Calu3 (cell line): ENCODE measurements around the gene RXFP2. TPM values are rescaled to one million over a fixed set of nuclear protein-coding genes. Genes with fewer than 3 reads are reported as not detected.

Source experiments
- BruUV-seq: library from RNA; stranded (reverse); fragments of 400-500 nt; replicated peaks from 2 replicates; lab custom pipeline; 2021; lab: Mats Ljungman, UMichigan
- CTCF ChIA-PET: fragments of 300-600 bp; sonication (Branson Sonifier 250); formaldehyde crosslinking; loops from one replicate; lab custom pipeline; 2022; ENCODE audit warnings: antibody characterized with exemption; lab: Charles Lee
- DNase-seq: peaks from one replicate; pipeline ENCODE4 v3.0.0; 2022
- H3K27ac Mint-ChIP-seq: one replicate; pipeline ENCODE4 v1.8.0; 2022; ENCODE audit warnings: mixed read lengths; ENCODE audit not compliant: unreplicated experiment
- H3K27me3 Mint-ChIP-seq: one replicate; pipeline ENCODE4 v1.8.0; 2022; ENCODE audit warnings: mixed read lengths; ENCODE audit not compliant: unreplicated experiment
- H3K36me3 Mint-ChIP-seq: one replicate; pipeline ENCODE4 v1.8.0; 2022; ENCODE audit warnings: mild to moderate bottlenecking, moderate library complexity, mixed read lengths; ENCODE audit not compliant: insufficient read depth, unreplicated experiment
- H3K4me1 Mint-ChIP-seq: one replicate; pipeline ENCODE4 v1.8.0; 2022; ENCODE audit warnings: mild to moderate bottlenecking, low read depth, mixed read lengths; ENCODE audit not compliant: unreplicated experiment
- H3K4me3 Mint-ChIP-seq: one replicate; pipeline ENCODE4 v1.8.0; 2022; ENCODE audit warnings: mild to moderate bottlenecking, low read depth, moderate library complexity, mixed read lengths; ENCODE audit not compliant: unreplicated experiment
- H3K9me3 Mint-ChIP-seq: one replicate; pipeline ENCODE4 v1.8.0; 2022; ENCODE audit warnings: low read depth, mixed read lengths; ENCODE audit not compliant: unreplicated experiment
- intact Hi-C: fragments of 100-400 bp; cut with micrococcal nuclease; formaldehyde crosslinking; loops from one replicate; pipeline ENCODE4 v1.10.0; 2022; ENCODE audit not compliant: unreplicated experiment
- total RNA-seq: library from RNA; stranded (reverse); gene quantifications from 2 replicates; pipeline ENCODE4 v1.2.3, GENCODE V29; 2022
- TF ChIP-seq, protein P1 (sequence below): fragments of 200-600 bp; IDR thresholded peaks from one replicate; pipeline ENCODE4 v1.8.0; 2022; ENCODE audit warnings: antibody characterized with exemption; ENCODE audit not compliant: unreplicated experiment

Gene RXFP2
- total RNA-seq, 1 experiment from 2014 or later, result not detected

DNA sequence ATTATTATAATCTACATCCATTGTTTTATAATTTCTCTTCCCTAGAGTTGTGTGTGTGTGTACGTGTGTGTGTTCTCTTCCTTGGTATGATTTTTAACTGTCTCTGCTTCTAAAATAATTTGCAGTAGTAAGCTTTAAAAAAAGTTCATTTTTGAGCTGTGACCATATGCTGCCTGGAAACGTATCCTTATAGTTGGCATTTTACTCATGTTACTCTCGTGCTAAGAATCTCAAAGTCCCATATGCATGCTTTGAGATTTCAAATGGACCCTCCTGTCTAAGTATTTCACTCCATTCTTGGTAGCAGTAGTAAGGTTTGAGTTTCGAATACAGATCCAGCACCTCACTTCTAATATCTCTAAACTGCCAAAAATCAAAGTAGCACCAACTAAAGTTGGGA, 109.9 kb downstream of the RXFP2 start:
- peaks cover 26% of the 10 kb centered on the region for H3K27me3 Mint-ChIP-seq
- H3K36me3 Mint-ChIP-seq, result peaks cover 5% of the 10 kb centered on the region
- no peak overlapping the region for H3K27ac Mint-ChIP-seq
- H3K4me1 Mint-ChIP-seq, result no peaks in the 10 kb centered on the region
- no TSS peak for BruUV-seq
- CTCF ChIA-PET, result no interaction called here
- no peak overlapping the region for H3K4me3 Mint-ChIP-seq
- TF ChIP-seq, protein P1, sequence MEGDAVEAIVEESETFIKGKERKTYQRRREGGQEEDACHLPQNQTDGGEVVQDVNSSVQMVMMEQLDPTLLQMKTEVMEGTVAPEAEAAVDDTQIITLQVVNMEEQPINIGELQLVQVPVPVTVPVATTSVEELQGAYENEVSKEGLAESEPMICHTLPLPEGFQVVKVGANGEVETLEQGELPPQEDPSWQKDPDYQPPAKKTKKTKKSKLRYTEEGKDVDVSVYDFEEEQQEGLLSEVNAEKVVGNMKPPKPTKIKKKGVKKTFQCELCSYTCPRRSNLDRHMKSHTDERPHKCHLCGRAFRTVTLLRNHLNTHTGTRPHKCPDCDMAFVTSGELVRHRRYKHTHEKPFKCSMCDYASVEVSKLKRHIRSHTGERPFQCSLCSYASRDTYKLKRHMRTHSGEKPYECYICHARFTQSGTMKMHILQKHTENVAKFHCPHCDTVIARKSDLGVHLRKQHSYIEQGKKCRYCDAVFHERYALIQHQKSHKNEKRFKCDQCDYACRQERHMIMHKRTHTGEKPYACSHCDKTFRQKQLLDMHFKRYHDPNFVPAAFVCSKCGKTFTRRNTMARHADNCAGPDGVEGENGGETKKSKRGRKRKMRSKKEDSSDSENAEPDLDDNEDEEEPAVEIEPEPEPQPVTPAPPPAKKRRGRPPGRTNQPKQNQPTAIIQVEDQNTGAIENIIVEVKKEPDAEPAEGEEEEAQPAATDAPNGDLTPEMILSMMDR, result no peak
- H3K9me3 Mint-ChIP-seq, result no peaks in the 10 kb centered on the region
- intact Hi-C loops, result no loop called here
- DNase-seq, result no peak

DNA sequence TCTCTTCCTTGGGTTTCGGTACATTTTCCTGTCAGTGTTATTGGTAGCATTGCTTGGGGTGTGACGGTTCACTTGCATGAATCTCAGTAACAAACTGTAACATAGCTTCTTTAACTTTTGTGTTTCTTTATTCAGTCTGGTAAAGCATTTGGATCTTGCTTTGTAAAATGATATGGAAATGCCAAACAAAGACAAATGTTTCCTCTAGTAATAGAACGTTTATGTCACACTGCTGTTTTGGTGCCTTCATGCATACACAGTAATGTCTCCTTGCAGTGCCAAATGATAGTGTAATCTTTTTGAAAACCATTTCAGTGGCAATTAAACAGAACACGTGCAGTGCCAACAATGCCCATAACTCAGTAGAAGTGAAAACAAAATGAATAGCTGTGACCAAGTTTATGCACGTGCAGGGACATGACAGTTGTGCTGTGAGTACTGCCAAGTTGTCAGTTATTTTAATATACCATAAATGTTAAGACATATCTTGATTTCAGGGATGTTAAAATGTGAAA, 110.8 kb downstream of the RXFP2 start:
- no TSS peak for BruUV-seq
- CTCF ChIA-PET, result no interaction called here
- Mint-ChIP-seq H3K36me3 (peaks cover 5% of the 10 kb centered on the region), H3K27me3 (peaks cover 26% of the 10 kb centered on the region), H3K4me1 (no peaks in the 10 kb centered on the region), H3K27ac (no peak overlapping the region), H3K9me3 (no peaks in the 10 kb centered on the region), H3K4me3 (no peak overlapping the region)
- intact Hi-C loops, result no loop called here
- no peak for DNase-seq
- TF ChIP-seq, protein P1, result no peak

DNA sequence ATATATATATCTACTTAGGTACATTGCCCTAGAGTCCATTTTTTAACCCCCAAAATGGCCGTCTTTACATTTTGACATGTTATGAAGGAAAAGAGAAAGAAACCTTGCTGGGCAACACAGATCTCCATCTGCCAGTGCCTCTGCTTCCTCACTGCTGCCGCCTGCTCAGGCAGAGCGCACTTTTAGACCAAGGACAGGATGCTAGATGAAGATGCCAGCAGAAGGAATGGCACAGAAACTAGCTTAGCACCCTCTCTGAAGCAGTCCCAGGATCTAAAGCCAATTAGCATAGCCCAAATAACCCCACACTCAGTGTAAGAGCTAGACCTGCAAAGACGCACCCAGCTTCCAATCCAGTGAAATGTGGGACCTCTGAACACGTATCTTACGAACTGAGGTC, 111.9 kb downstream of the RXFP2 start:
- no peak for DNase-seq
- TF ChIP-seq, protein P1, result no peak
- Mint-ChIP-seq H3K36me3 (peaks cover 4% of the 10 kb centered on the region), H3K4me3 (no peak overlapping the region), H3K27me3 (peaks cover 26% of the 10 kb centered on the region), H3K27ac (no peak overlapping the region), H3K9me3 (no peaks in the 10 kb centered on the region), H3K4me1 (no peaks in the 10 kb centered on the region)
- no TSS peak for BruUV-seq
- CTCF ChIA-PET, result interaction anchor here (0.7 kb wide), 1 partner anchor 15 kb away, joined by 4 read pairs; no protein-coding TSS in a partner anchor
- intact Hi-C loops, result no loop called here
